HCT116 (cell line): ENCODE data around the gene DAAM1. TPM values are rescaled to one million over a fixed set of nuclear protein-coding genes. Genes with fewer than 3 reads are reported as not detected.

ENCODE experiments used
- ATAC-seq: fragments of 200-7000 bp; cut with Tn5 transposase; 2 replicates; pipeline ENCODE4 v1.9.1; 2020; ENCODE audit warnings: mild to moderate bottlenecking, moderate library complexity
- BruUV-seq: library from RNA; stranded (reverse); fragments of 400-500 nt; replicated peaks from 2 replicates; lab custom pipeline; 2021; lab: Mats Ljungman, UMichigan
- CTCF ChIA-PET: fragments of 300-600 bp; sonication (Branson Sonifier 250); formaldehyde crosslinking; loops from one replicate; lab custom pipeline; 2021; ENCODE audit warnings: antibody characterized with exemption; lab: Charles Lee
- POLR2A ChIA-PET: fragments of 300-600, 350-600 bp; sonication (Branson Sonifier 250); formaldehyde crosslinking; loops from one replicate; lab custom pipeline; 2021; ENCODE audit warnings: antibody characterized with exemption; lab: Charles Lee
- RAD21 ChIA-PET, 2 experiments: fragments of 300-600 bp; sonication (Branson Sonifier 250); formaldehyde crosslinking; loops; one replicate each; lab custom pipeline; 2023; ENCODE audit warnings: low total read pairs in 2 of 2; ENCODE audit not compliant: uncharacterized antibody in 2 of 2, unreplicated experiment in 2 of 2, low non-redundant PET in 1 of 2; lab: Charles Lee
- DNase-seq: peaks from one replicate; pipeline ENCODE4 v3.0.0-alpha.2; 2010; ENCODE audit warnings: low read depth, low spot score
- H2AFZ ChIP-seq: fragments of 200-600 bp; shearing (Covaris generic), sonication (generic); 2 replicates; pipeline ENCODE4 v1.6.1; 2017; ENCODE audit warnings: low read depth, mixed run types, mixed read lengths, antibody characterized with exemption, low read length; ENCODE audit not compliant: poor library complexity, severe bottlenecking
- H3K27ac ChIP-seq: 2 replicates; pipeline ENCODE4 v1.5.1; 2012; ENCODE audit warnings: low read depth, low read length
- H3K27me3 ChIP-seq: fragments of 200-600 bp; sonication (generic); 2 replicates; pipeline ENCODE4 v1.6.1; 2016; ENCODE audit warnings: mixed run types, low read length, mixed read lengths; ENCODE audit not compliant: insufficient read depth
- H3K36me3 ChIP-seq, 2 experiments: fragments of 200-500 bp in 1 of 2; fragments of 200-600 bp in 1 of 2; sonication (Bioruptor generic) in 1 of 2; sonication (generic) in 1 of 2; 2 replicates each; pipeline versions ENCODE4 v1.5.1 to v1.6.1; 2014 to 2016; ENCODE audit warnings: low read length in 2 of 2, inconsistent platforms in 1 of 2, mixed read lengths in 1 of 2, mixed run types in 1 of 2; ENCODE audit not compliant: insufficient read depth in 2 of 2, control insufficient read depth in 1 of 2
- H3K4me1 ChIP-seq, 2 experiments: fragments of 200-600 bp in 1 of 2; sonication (generic) in 1 of 2; 2 replicates each; pipeline versions ENCODE4 v1.5.1 to v1.6.1; 2012 to 2017; ENCODE audit warnings: low read length in 2 of 2, inconsistent platforms in 1 of 2, mild to moderate bottlenecking in 1 of 2, mixed read lengths in 1 of 2, mixed run types in 1 of 2, moderate library complexity in 1 of 2; ENCODE audit not compliant: insufficient read depth in 2 of 2, control insufficient read depth in 1 of 2
- H3K4me2 ChIP-seq: fragments of 200-600 bp; sonication (generic); 2 replicates; pipeline ENCODE4 v1.6.1; 2017; ENCODE audit warnings: mixed run types, low read length, mixed read lengths
- H3K4me3 ChIP-seq, 2 experiments: fragments of 200-600 bp in 1 of 2; sonication (generic) in 1 of 2; replicated peaks in 1 of 2; 2 replicates each; pipeline ENCODE4 v1.5.1; 2011 to 2016; ENCODE audit warnings: low read length in 2 of 2, control low read depth in 1 of 2, low read depth in 1 of 2, mild to moderate bottlenecking in 1 of 2, mixed read lengths in 1 of 2, mixed run types in 1 of 2
- H3K79me2 ChIP-seq: fragments of 200-600 bp; sonication (generic); 2 replicates; pipeline ENCODE4 v1.6.1; 2017; ENCODE audit warnings: mild to moderate bottlenecking, mixed run types, low read length, moderate library complexity, mixed read lengths; ENCODE audit not compliant: insufficient read depth
- H3K9ac ChIP-seq: fragments of 200-600 bp; sonication (generic); 2 replicates; pipeline ENCODE4 v1.6.1; 2016; ENCODE audit warnings: low read length, mixed read lengths
- H3K9me2 ChIP-seq: fragments of 200-600 bp; sonication (generic), shearing (Covaris generic); 2 replicates; pipeline ENCODE4 v1.6.1; 2017; ENCODE audit warnings: mixed run types, mild to moderate bottlenecking, moderate library complexity; ENCODE audit not compliant: insufficient read depth
- H3K9me3 ChIP-seq, 2 experiments: fragments of 200-500 bp in 1 of 2; fragments of 200-600 bp in 1 of 2; sonication (Bioruptor generic) in 1 of 2; sonication (generic) in 1 of 2; 2 replicates each; pipeline ENCODE4 v1.6.1; 2014 to 2017; ENCODE audit warnings: low read length in 2 of 2, mixed read lengths in 2 of 2, inconsistent platforms in 1 of 2, low read depth in 1 of 2, mild to moderate bottlenecking in 1 of 2, mixed run types in 1 of 2, moderate library complexity in 1 of 2; ENCODE audit not compliant: control insufficient read depth in 1 of 2, insufficient read depth in 1 of 2
- H4K20me1 ChIP-seq: fragments of 200-600 bp; sonication (generic), shearing (Covaris generic); 2 replicates; pipeline ENCODE4 v1.6.1; 2017; ENCODE audit warnings: mixed run types, mild to moderate bottlenecking, moderate library complexity; ENCODE audit not compliant: insufficient read depth
- CBX3 ChIP-seq: IDR thresholded peaks from 2 replicates; pipeline ENCODE4 v1.6.1; 2012; ENCODE audit warnings: low read depth
- EGR1 ChIP-seq: IDR thresholded peaks from 2 replicates; pipeline ENCODE4 v1.6.1; 2012; ENCODE audit warnings: low read depth
- ELF1 ChIP-seq: IDR thresholded peaks from 2 replicates; pipeline ENCODE4 v1.6.1; 2012; ENCODE audit warnings: low read depth, borderline replicate concordance
- EZH2 ChIP-seq: fragments of 200-600 bp; sonication (generic); IDR thresholded peaks from 2 replicates; pipeline ENCODE4 v1.6.1; 2017; ENCODE audit warnings: antibody characterized with exemption, mixed run types
- FOSL1 ChIP-seq: IDR thresholded peaks from 2 replicates; pipeline ENCODE4 v1.6.1; 2012; ENCODE audit warnings: low read depth
- POLR2AphosphoS5 ChIP-seq: IDR thresholded peaks from 2 replicates; pipeline ENCODE4 v1.6.1; 2011; ENCODE audit warnings: mild to moderate bottlenecking, low read depth, low read length, moderate library complexity
- SIN3A ChIP-seq: IDR thresholded peaks from 2 replicates; pipeline ENCODE4 v1.6.1; 2012; ENCODE audit warnings: low read depth
- SP1 ChIP-seq: IDR thresholded peaks from 2 replicates; pipeline ENCODE4 v1.6.1; 2012; ENCODE audit warnings: low read depth
- SRF ChIP-seq: IDR thresholded peaks from 2 replicates; pipeline ENCODE4 v1.6.1; 2012; ENCODE audit warnings: low read depth
- TCF7L2 ChIP-seq: IDR thresholded peaks from 2 replicates; pipeline ENCODE4 v1.7.0; 2011; ENCODE audit warnings: borderline replicate concordance, inconsistent platforms; ENCODE audit not compliant: insufficient read depth, insufficient read length; ENCODE audit errors: extremely low read depth
- ZFX ChIP-seq: fragments of 450-650 bp; IDR thresholded peaks from 2 replicates; pipeline ENCODE4 v1.6.1; 2017
- ZNF274 ChIP-seq: fragments of 200-500 bp; sonication (Bioruptor generic); IDR thresholded peaks from 2 replicates; pipeline ENCODE4 v1.6.1; 2014; ENCODE audit warnings: mild to moderate bottlenecking, low read depth, low read length, inconsistent platforms
- intact Hi-C: fragments of 100-400 bp; cut with micrococcal nuclease; formaldehyde crosslinking; loops from 2 replicates; pipeline ENCODE4 v1.10.0; 2022
- total RNA-seq: library from RNA; stranded (reverse); gene quantifications from one replicate; pipeline ENCODE4 v1.2.1, GENCODE V29; 2021; ENCODE audit not compliant: unreplicated experiment
- TF ChIP-seq, protein P1 (sequence below): IDR thresholded peaks from 2 replicates; pipeline ENCODE4 v1.6.1; 2012; ENCODE audit warnings: low read depth
- TF ChIP-seq, protein P2 (sequence below): IDR thresholded peaks from 2 replicates; pipeline ENCODE4 v1.6.1; 2011; ENCODE audit warnings: mild to moderate bottlenecking, low read length, moderate library complexity; ENCODE audit not compliant: insufficient replicate concordance; ENCODE audit errors: extremely low read depth
- TF ChIP-seq, protein P3 (sequence below): IDR thresholded peaks from 2 replicates; pipeline ENCODE4 v1.6.1; 2012

The DAAM1 gene
- total RNA-seq, 1 experiment from 2014 or later: 10.7 TPM

DNA sequence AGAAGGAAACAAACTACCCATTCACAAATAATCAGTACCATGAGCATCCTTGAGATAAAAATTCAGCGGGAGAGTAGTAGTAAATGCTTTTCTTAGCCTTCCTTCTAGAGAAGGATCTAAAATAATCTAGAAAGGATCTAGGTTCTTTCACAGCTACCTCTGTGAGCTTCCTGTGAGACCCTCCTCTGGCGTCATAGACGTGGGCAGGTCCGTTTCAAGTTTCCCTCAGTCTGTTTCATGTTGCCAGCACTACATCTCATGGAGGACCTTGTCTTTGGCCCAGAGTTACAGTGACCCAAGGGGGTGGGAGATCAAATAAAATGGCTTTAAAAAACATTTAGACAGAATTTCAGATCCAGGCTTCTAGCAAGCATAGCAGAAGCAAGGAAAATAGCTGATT, 13.6 kb downstream of the DAAM1 start:
- Histone ChIP-seq H3K9me3 (no peaks in the 10 kb centered on the region), H3K9me2 (no peaks in the 10 kb centered on the region), H3K4me2 (no peak overlapping the region), H2AFZ (no peak overlapping the region), H3K79me2 (no peaks in the 10 kb centered on the region), H3K9ac (no peak overlapping the region), H3K4me1 (no peaks in the 10 kb centered on the region; a peak in 2 of 4 replicates), H3K27ac (no peak overlapping the region), H3K36me3 (no peaks in the 10 kb centered on the region), H4K20me1 (no peaks in the 10 kb centered on the region), H3K4me3 (no peak overlapping the region), H3K27me3 (no peaks in the 10 kb centered on the region)
- ATAC-seq (no peak), DNase-seq (no peak)
- ChIA-PET POLR2A (interaction anchor here (1.5 kb wide), 1 partner anchor 12 kb away, joined by 3 read pairs; no protein-coding TSS in a partner anchor), RAD21 (no interaction called here), CTCF (no interaction called here)
- BruUV-seq: no TSS peak
- intact Hi-C loops: no loop called here
- no peak for TF ChIP-seq SP1

DNA sequence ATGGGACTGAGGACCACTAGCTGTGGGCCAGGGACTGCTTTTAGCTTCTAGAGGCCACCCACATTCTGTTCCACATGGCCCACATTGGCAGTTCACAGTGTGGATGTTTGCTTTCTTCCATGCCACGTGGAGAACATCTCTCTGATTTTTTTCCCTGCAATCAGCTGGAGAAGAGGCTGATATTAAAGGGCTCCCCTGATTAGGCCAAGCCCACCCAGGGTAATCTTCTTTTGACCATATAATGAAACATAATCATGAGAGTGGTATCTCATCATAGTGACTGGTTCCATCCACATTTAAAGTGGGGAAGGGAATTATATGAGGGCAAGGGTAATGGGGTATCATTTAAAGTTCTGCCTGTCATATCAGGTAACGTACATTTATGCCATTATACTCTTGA, 15.8 kb downstream of the DAAM1 start:
- no peaks in the 10 kb centered on the region for H4K20me1 ChIP-seq
- no peaks in the 10 kb centered on the region for H3K27me3 ChIP-seq
- RAD21 ChIA-PET: no interaction called here
- no TSS peak for BruUV-seq
- POLR2A ChIA-PET: no interaction called here
- no peak overlapping the region for H2AFZ ChIP-seq
- no peak for DNase-seq
- no peak for ATAC-seq
- peaks cover 0 to 6% of the 10 kb centered on the region in 2 experiments for H3K4me1 ChIP-seq
- H3K36me3 ChIP-seq: no peaks in the 10 kb centered on the region
- intact Hi-C loops: no loop called here
- CTCF ChIA-PET: no interaction called here
- no peak overlapping the region for H3K4me2 ChIP-seq
- no peak overlapping the region for H3K27ac ChIP-seq
- H3K79me2 ChIP-seq: no peaks in the 10 kb centered on the region
- no peak overlapping the region for H3K4me3 ChIP-seq
- no peak overlapping the region for H3K9ac ChIP-seq
- H3K9me3 ChIP-seq: no peaks in the 10 kb centered on the region
- no peaks in the 10 kb centered on the region for H3K9me2 ChIP-seq
- no peak for TF ChIP-seq ZFX
- no peak for TF ChIP-seq EGR1
- TF ChIP-seq, protein P1, sequence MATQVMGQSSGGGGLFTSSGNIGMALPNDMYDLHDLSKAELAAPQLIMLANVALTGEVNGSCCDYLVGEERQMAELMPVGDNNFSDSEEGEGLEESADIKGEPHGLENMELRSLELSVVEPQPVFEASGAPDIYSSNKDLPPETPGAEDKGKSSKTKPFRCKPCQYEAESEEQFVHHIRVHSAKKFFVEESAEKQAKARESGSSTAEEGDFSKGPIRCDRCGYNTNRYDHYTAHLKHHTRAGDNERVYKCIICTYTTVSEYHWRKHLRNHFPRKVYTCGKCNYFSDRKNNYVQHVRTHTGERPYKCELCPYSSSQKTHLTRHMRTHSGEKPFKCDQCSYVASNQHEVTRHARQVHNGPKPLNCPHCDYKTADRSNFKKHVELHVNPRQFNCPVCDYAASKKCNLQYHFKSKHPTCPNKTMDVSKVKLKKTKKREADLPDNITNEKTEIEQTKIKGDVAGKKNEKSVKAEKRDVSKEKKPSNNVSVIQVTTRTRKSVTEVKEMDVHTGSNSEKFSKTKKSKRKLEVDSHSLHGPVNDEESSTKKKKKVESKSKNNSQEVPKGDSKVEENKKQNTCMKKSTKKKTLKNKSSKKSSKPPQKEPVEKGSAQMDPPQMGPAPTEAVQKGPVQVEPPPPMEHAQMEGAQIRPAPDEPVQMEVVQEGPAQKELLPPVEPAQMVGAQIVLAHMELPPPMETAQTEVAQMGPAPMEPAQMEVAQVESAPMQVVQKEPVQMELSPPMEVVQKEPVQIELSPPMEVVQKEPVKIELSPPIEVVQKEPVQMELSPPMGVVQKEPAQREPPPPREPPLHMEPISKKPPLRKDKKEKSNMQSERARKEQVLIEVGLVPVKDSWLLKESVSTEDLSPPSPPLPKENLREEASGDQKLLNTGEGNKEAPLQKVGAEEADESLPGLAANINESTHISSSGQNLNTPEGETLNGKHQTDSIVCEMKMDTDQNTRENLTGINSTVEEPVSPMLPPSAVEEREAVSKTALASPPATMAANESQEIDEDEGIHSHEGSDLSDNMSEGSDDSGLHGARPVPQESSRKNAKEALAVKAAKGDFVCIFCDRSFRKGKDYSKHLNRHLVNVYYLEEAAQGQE: no peak
- TF ChIP-seq EZH2: no peak
- TF ChIP-seq CBX3: no peak
- TF ChIP-seq, protein P2, sequence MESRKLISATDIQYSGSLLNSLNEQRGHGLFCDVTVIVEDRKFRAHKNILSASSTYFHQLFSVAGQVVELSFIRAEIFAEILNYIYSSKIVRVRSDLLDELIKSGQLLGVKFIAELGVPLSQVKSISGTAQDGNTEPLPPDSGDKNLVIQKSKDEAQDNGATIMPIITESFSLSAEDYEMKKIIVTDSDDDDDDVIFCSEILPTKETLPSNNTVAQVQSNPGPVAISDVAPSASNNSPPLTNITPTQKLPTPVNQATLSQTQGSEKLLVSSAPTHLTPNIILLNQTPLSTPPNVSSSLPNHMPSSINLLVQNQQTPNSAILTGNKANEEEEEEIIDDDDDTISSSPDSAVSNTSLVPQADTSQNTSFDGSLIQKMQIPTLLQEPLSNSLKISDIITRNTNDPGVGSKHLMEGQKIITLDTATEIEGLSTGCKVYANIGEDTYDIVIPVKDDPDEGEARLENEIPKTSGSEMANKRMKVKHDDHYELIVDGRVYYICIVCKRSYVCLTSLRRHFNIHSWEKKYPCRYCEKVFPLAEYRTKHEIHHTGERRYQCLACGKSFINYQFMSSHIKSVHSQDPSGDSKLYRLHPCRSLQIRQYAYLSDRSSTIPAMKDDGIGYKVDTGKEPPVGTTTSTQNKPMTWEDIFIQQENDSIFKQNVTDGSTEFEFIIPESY: no peak
- no peak for TF ChIP-seq TCF7L2
- TF ChIP-seq FOSL1: no peak
- no peak for TF ChIP-seq SP1
- TF ChIP-seq SIN3A: no peak
- TF ChIP-seq ZNF274: no peak
- TF ChIP-seq ELF1: no peak
- TF ChIP-seq, protein P3, sequence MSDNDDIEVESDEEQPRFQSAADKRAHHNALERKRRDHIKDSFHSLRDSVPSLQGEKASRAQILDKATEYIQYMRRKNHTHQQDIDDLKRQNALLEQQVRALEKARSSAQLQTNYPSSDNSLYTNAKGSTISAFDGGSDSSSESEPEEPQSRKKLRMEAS: no peak
- no peak for TF ChIP-seq POLR2AphosphoS5
- TF ChIP-seq SRF: no peak
